ENCODE data around the gene ARHGAP15. TPM values are rescaled to one million over a fixed set of nuclear protein-coding genes. Genes with fewer than 3 reads are reported as not detected.

ARHGAP15 gene
- total RNA-seq, 2 donors from 2014 or later, result 0.41 to 4.3 TPM

DNA sequence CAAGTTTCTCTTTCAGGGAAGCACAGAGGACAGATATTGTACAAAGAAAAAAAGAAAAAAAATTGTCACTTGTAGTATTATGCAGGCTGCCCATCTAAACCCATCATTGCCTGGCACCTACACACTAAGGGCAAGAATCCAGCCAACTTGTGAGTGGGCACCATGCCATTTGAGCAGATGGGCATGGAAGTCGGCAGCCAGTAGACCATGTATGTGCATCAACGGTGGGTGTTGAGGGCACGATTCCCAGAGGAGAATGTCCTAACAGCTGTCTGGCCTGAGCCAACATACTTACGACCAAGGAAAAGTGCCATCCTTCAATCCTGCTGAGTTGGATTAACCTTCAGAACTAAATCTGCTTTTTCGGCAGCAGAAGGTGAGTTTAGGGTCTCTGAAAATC, 63.9 kb downstream of the ARHGAP15 start:
- Histone ChIP-seq H3K36me3 (no peaks in the 10 kb centered on the region), H3K27me3 (replicated peaks; ENCODE audit: insufficient read depth) (no peaks in the 10 kb centered on the region), H3K9me3 (no peaks in the 10 kb centered on the region), H3K27ac (no peak overlapping the region), H3K4me1 (replicated peaks) (no peaks in the 10 kb centered on the region), H3K4me3 (no peak overlapping the region)
- no peak for TF ChIP-seq POLR2AphosphoS5 (IDR thresholded peaks at IDR 0.05)
- TF ChIP-seq POLR2A (IDR thresholded peaks at IDR 0.05), result no peak
- no peak for TF ChIP-seq CTCF (IDR thresholded peaks at IDR 0.05)
- 52% methylated on average over 5 of the region's 5 CpGs for WGBS
- intact Hi-C loops (cut with DNase I), result no loop called here
- no peak for DNase-seq (ENCODE audit: low spot score)

- no peak overlapping the region for H3K4me3 ChIP-seq
- intact Hi-C loops (cut with DNase I), result no loop called here
- no peaks in the 10 kb centered on the region for H3K9me3 ChIP-seq
- no peaks in the 10 kb centered on the region for H3K36me3 ChIP-seq
- H3K27ac ChIP-seq, result no peak overlapping the region
- no peak for DNase-seq (ENCODE audit: low spot score)
- TF ChIP-seq POLR2A (IDR thresholded peaks at IDR 0.05), result no peak
- no peak for TF ChIP-seq CTCF (IDR thresholded peaks at IDR 0.05)
- no peak for TF ChIP-seq POLR2AphosphoS5 (IDR thresholded peaks at IDR 0.05)
- no peaks in the 10 kb centered on the region for H3K27me3 ChIP-seq (replicated peaks; ENCODE audit: insufficient read depth)
- H3K4me1 ChIP-seq (replicated peaks), result no peaks in the 10 kb centered on the region
- 32% methylated on average over 4 of the region's 4 CpGs for WGBS
Observed at GRCh38 chr2:143195511-143195910, 66.3 kb downstream of the ARHGAP15 start.

DNA sequence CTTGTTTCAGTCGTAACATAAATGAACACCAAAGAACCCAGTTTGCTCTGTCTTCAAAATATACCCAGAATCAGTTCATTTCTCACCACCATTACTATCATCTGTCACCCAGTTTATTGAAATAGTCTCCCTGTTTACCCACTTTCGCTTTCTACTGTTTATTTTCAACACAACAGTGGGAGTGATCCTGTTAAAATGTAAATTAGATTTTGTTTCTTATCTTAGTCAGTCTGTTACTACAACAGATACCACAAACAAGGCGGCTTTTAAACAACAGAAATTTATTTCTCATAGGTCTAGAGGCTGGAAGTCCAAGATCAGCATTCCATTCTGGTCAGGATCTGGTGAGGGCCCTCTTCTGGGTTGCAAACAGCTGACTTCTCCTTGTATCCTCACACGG, 74.8 kb downstream of the ARHGAP15 start:
- Histone ChIP-seq H3K36me3 (no peaks in the 10 kb centered on the region), H3K27ac (no peak overlapping the region), H3K9me3 (no peaks in the 10 kb centered on the region), H3K27me3 (replicated peaks; ENCODE audit: insufficient read depth) (no peaks in the 10 kb centered on the region), H3K4me1 (replicated peaks) (no peaks in the 10 kb centered on the region), H3K4me3 (no peak overlapping the region)
- intact Hi-C loops (cut with DNase I), result no loop called here
- WGBS, result 94% methylated on average over 4 of the region's 4 CpGs
- no peak for TF ChIP-seq POLR2AphosphoS5 (IDR thresholded peaks at IDR 0.05)
- no peak for TF ChIP-seq CTCF (IDR thresholded peaks at IDR 0.05)
- no peak for TF ChIP-seq POLR2A (IDR thresholded peaks at IDR 0.05)
- no peak for DNase-seq (ENCODE audit: low spot score)

- Histone ChIP-seq H3K4me3 (no peak overlapping the region), H3K27me3 (replicated peaks; ENCODE audit: insufficient read depth) (no peaks in the 10 kb centered on the region), H3K27ac (no peak overlapping the region), H3K9me3 (no peaks in the 10 kb centered on the region), H3K36me3 (no peaks in the 10 kb centered on the region), H3K4me1 (replicated peaks) (no peaks in the 10 kb centered on the region)
- intact Hi-C loops (cut with DNase I), result no loop called here
- WGBS, result 96% methylated on average over 1 of the region's 1 CpG
- no peak for DNase-seq (ENCODE audit: low spot score)
- TF ChIP-seq CTCF (IDR thresholded peaks at IDR 0.05) (peak in 3 of 4 experiments; percentile 31 to 38 (median 32)), POLR2A (IDR thresholded peaks at IDR 0.05) (no peak), POLR2AphosphoS5 (IDR thresholded peaks at IDR 0.05) (no peak)
Observed at GRCh38 chr2:143205106-143205764, 76.0 kb downstream of the ARHGAP15 start.
